Muscle of leg (tissue), 11 donors: ENCODE measurements around the gene YWHAG. TPM values are rescaled to one million over a fixed set of nuclear protein-coding genes. Genes with fewer than 3 reads are reported as not detected.
A peak's percentile ranks its signal among the peaks of the same experiment; 100 is the strongest.
"Not testable (repeated sequence)": the region's sequence is repeated elsewhere in the genome, so short reads cannot be mapped to it uniquely, and the experiment has no call there.

ENCODE experiments used
- DNase-seq: peaks from one replicate; pipeline ENCODE4 v3.0.0; 2013
- H3K27ac ChIP-seq: one replicate; pipeline ENCODE4 v1.5.1; 2013; ENCODE audit warnings: mild to moderate bottlenecking, low read length, control low read depth
- H3K27me3 ChIP-seq: one replicate; pipeline ENCODE4 v1.6.1; 2013; ENCODE audit warnings: low read length; ENCODE audit not compliant: control insufficient read depth, insufficient read depth
- H3K36me3 ChIP-seq: one replicate; pipeline ENCODE4 v1.6.1; 2013; ENCODE audit warnings: low read length; ENCODE audit not compliant: control insufficient read depth, insufficient read depth
- H3K4me1 ChIP-seq: one replicate; pipeline ENCODE4 v1.6.1; 2013; ENCODE audit warnings: low read length; ENCODE audit not compliant: control insufficient read depth, insufficient read depth
- H3K4me3 ChIP-seq: one replicate; pipeline ENCODE4 v1.5.1; 2013; ENCODE audit warnings: low read length, control low read depth
- H3K9me3 ChIP-seq: replicated peaks from 2 replicates; pipeline ENCODE4 v1.6.1; 2013; ENCODE audit warnings: low read depth, low read length; ENCODE audit not compliant: control insufficient read depth
- WGBS: methylation state at CpG from one replicate; pipeline ENCODE4 v1.1.5; 2013; ENCODE audit warnings: missing lambda C conversion rate; ENCODE audit not compliant: insufficient coverage; 5-methylcytosine and 5-hydroxymethylcytosine counted together
- polyA plus RNA-seq, 8 donors: library from polyadenylated mRNA; unstranded; fragments of 120-200 nt; gene quantifications; one replicate each; pipeline versions ENCODE4 v1.2.1 to v1.2.3, GENCODE V29; 2013; ENCODE audit warnings: inconsistent platforms in 1 of 8, low replicate concordance in 1 of 8; ENCODE audit not compliant: insufficient read length in 8 of 8, insufficient read depth in 1 of 8
- total RNA-seq: library from RNA; stranded (reverse); fragments of 120-200 nt; gene quantifications from one replicate; pipeline ENCODE4 v1.2.4, GENCODE V29; 2013

Gene YWHAG
- total and polyA plus RNA-seq, 9 donors = 35.9 to 187 (median 170) TPM

- peaks cover 46% of the 10 kb centered on the region for H3K4me1 ChIP-seq
- no peaks in the 10 kb centered on the region for H3K9me3 ChIP-seq
- no peaks in the 10 kb centered on the region for H3K27me3 ChIP-seq
- H3K4me3 ChIP-seq = peak within 1 kb of the TSS; percentile 96
- H3K27ac ChIP-seq = peak within 1 kb of the TSS; percentile 98
- peaks cover 14% of the 10 kb centered on the region for H3K36me3 ChIP-seq
- 0% methylated on average over 74 of the region's 75 CpGs for WGBS
- peak; percentile 96 for DNase-seq
Measured at GRCh38 chr7:76302347-76303201, 56.2 kb downstream of the YWHAG start, which contains the start of gene HSPB1. Gene HSPB1, plus strand, starts transcription at chr7:76302673. Its CDS starts 40 bp downstream, at chr7:76302713.

GRCh38 chr7:76301000-76301399 is 57.8 kb downstream of the YWHAG start:
- no peak overlapping the region for H3K4me3 ChIP-seq
- H3K27me3 ChIP-seq = no peaks in the 10 kb centered on the region
- H3K4me1 ChIP-seq = peaks cover 37% of the 10 kb centered on the region
- no peak for DNase-seq
- no peaks in the 10 kb centered on the region for H3K9me3 ChIP-seq
- no CpG with 5 or more reads among the region's 3 CpGs for WGBS
- no peak overlapping the region for H3K27ac ChIP-seq
- H3K36me3 ChIP-seq = peaks cover 14% of the 10 kb centered on the region

GRCh38 chr7:76300166-76300731 is 58.5 kb downstream of the YWHAG start:
- 63% methylated on average over 4 of the region's 7 CpGs for WGBS
- no peak for DNase-seq
- no peak overlapping the region for H3K27ac ChIP-seq
- H3K36me3 ChIP-seq = peaks cover 14% of the 10 kb centered on the region
- no peaks in the 10 kb centered on the region for H3K9me3 ChIP-seq
- H3K27me3 ChIP-seq = no peaks in the 10 kb centered on the region
- H3K4me3 ChIP-seq = no peak overlapping the region
- H3K4me1 ChIP-seq = peaks cover 36% of the 10 kb centered on the region

- WGBS = 59% methylated on average over 12 of the region's 22 CpGs
- Histone ChIP-seq H3K4me3 (no peak overlapping the region), H3K9me3 (no peaks in the 10 kb centered on the region), H3K4me1 (peaks cover 46% of the 10 kb centered on the region), H3K36me3 (no peaks in the 10 kb centered on the region), H3K27ac (peak overlapping the region; percentile 55), H3K27me3 (no peaks in the 10 kb centered on the region)
- no peak for DNase-seq
Measured at GRCh38 chr7:76296743-76297740, 61.7 kb downstream of the YWHAG start.

- 26% methylated on average over 6 of the region's 20 CpGs for WGBS
- Histone ChIP-seq H3K4me3 (peak overlapping the region; percentile 6), H3K9me3 (no peaks in the 10 kb centered on the region), H3K36me3 (no peaks in the 10 kb centered on the region), H3K27me3 (no peaks in the 10 kb centered on the region), H3K4me1 (peaks cover 50% of the 10 kb centered on the region), H3K27ac (peak overlapping the region; percentile 95)
- peak; percentile 94 for DNase-seq
Measured at GRCh38 chr7:76294344-76295024, 64.3 kb downstream of the YWHAG start.

- H3K27me3 ChIP-seq = no peaks in the 10 kb centered on the region
- no peak for DNase-seq
- WGBS = 81% methylated on average over 5 of the region's 8 CpGs
- no peaks in the 10 kb centered on the region for H3K36me3 ChIP-seq
- H3K9me3 ChIP-seq = no peaks in the 10 kb centered on the region
- H3K27ac ChIP-seq = peak overlapping the region; percentile 95
- H3K4me3 ChIP-seq = no peak overlapping the region
- peaks cover 50% of the 10 kb centered on the region for H3K4me1 ChIP-seq
Measured at GRCh38 chr7:76293407-76293901, 65.3 kb downstream of the YWHAG start.

GRCh38 chr7:76292911-76293310 is 65.9 kb downstream of the YWHAG start:
- H3K27me3 ChIP-seq, H3K36me3 ChIP-seq, H3K9me3 ChIP-seq, DNase-seq, H3K4me3 ChIP-seq, H3K27ac ChIP-seq: not testable (repeated sequence)
- WGBS = 100% methylated on average over 1 of the region's 5 CpGs
- peaks cover 50% of the 10 kb centered on the region for H3K4me1 ChIP-seq

GRCh38 chr7:76292213-76292573 is 66.6 kb downstream of the YWHAG start:
- Histone ChIP-seq H3K4me3 (peak overlapping the region; percentile 32), H3K36me3 (no peaks in the 10 kb centered on the region), H3K4me1 (peaks cover 46% of the 10 kb centered on the region), H3K27me3 (peaks cover 2% of the 10 kb centered on the region), H3K27ac (peak overlapping the region; percentile 88), H3K9me3 (no peaks in the 10 kb centered on the region)
- 5% methylated on average over 2 of the region's 5 CpGs for WGBS
- peak; percentile 76 for DNase-seq

- peak; percentile 93 for DNase-seq
- H3K4me3 ChIP-seq = peak overlapping the region; percentile 32
- H3K4me1 ChIP-seq = peaks cover 43% of the 10 kb centered on the region
- peaks cover 2% of the 10 kb centered on the region for H3K27me3 ChIP-seq
- no peaks in the 10 kb centered on the region for H3K9me3 ChIP-seq
- H3K27ac ChIP-seq = peak overlapping the region; percentile 88
- no peaks in the 10 kb centered on the region for H3K36me3 ChIP-seq
- 17% methylated on average over 27 of the region's 30 CpGs for WGBS
Measured at GRCh38 chr7:76291351-76292212, 67.2 kb downstream of the YWHAG start.
